GM10847 (cell line): ENCODE data around the gene TRPT1.

Experiments used
- POLR2A ChIP-seq: IDR thresholded peaks from 2 replicates; pipeline ENCODE4 v1.6.1; 2011; ENCODE audit not compliant: insufficient read length; ENCODE audit errors: extremely low read depth

Gene TRPT1

GRCh38 chr11:64225608-64226506 is at the start of gene TRPT1, which contains the start of gene NUDT22:
TSS of gene TRPT1 (minus strand) at chr11:64226186. CDS start at chr11:64225860, 326 bp downstream.
TSS of gene NUDT22 (plus strand) at chr11:64226274. CDS start at chr11:64226653, 379 bp downstream.
- peak; percentile 80 for TF ChIP-seq POLR2A

- TF ChIP-seq POLR2A = no peak
These were observed 49.2 kb upstream of the TRPT1 start for GRCh38 chr11:64275031-64275800.

- TF ChIP-seq POLR2A = peak; percentile 83
These were observed 43.7 kb upstream of the TRPT1 start for GRCh38 chr11:64269540-64270220.

GRCh38 chr11:64268893-64269539 is 43.0 kb upstream of the TRPT1 start:
- TF ChIP-seq POLR2A = no peak

- TF ChIP-seq POLR2A = no peak
These were observed 42.3 kb upstream of the TRPT1 start for GRCh38 chr11:64268025-64268892.

- no peak for TF ChIP-seq POLR2A
These were observed 41.4 kb upstream of the TRPT1 start for GRCh38 chr11:64267207-64267945.

- TF ChIP-seq POLR2A = no peak
These were observed 40.4 kb upstream of the TRPT1 start for GRCh38 chr11:64266339-64266738.

GRCh38 chr11:64265176-64266160 is 39.5 kb upstream of the TRPT1 start:
- no peak for TF ChIP-seq POLR2A

- no peak for TF ChIP-seq POLR2A
These were observed 38.4 kb upstream of the TRPT1 start for GRCh38 chr11:64264371-64264852.

GRCh38 chr11:64263947-64264317 is 37.9 kb upstream of the TRPT1 start:
- no peak for TF ChIP-seq POLR2A

- TF ChIP-seq POLR2A = no peak
These were observed 37.3 kb upstream of the TRPT1 start for GRCh38 chr11:64263021-64263946.
